HG03457 (cell line): ENCODE data around the gene PIM3.
A peak's percentile ranks its signal among the peaks of the same experiment; 100 is the strongest.

ENCODE experiments used
- ATAC-seq: cut with Tn5 transposase; IDR thresholded peaks from one replicate; pipeline ENCODE4 v1.9.1; 2021; ENCODE audit warnings: moderate number of reproducible peaks; ENCODE audit not compliant: unreplicated experiment

PIM3 gene

DNA sequence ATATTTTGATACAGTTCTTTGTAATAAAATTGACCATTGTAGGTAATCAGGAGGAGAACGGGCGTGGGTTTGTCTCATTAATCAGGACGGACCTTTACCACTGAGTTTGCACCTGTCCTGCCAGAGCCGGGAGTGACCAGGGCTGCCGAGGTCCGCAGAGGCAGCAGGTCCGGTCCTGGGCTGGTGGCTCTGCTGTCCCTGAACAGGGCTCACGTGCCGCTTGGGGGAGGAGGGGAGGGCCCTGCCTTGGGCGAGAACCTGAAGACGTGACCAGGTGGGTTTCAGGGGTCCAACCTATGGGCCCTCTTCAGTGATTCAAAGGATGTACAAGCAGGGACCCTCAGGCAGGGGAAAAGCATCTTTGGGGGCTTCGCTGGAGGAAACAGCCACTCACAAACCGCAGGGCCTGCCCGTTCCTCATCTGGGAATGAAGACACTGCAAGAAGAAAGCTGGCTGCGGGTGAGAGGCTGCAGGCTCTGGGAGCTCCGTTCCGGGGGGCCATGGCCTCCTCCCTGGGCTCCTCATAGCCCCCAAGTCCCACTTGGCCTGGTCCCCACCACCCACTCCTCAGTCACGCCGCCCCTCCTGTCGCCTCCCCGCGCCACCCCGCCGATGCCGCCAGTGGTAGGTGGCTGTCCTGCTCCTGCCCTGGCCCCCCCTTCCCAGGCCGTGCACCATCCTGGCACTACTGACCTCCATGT lies 32.9 kb upstream of the PIM3 start:
- ATAC-seq: no peak

DNA sequence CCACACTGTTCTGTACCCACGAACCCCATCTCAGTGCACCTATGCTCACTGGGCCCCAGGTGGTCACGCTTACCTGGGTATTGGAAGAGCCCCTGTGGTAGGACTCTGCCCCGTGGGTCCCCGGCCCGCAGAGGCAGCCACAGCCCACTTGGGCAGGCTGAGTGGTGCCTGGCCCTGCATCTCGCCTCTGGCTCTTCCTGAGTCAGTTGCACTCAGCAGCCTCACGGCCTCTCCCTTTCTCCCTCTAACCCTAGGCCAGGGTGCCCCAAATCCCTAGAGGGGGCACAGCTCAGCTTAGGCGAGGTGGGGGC lies 32.4 kb upstream of the PIM3 start:
- ATAC-seq: no peak

DNA sequence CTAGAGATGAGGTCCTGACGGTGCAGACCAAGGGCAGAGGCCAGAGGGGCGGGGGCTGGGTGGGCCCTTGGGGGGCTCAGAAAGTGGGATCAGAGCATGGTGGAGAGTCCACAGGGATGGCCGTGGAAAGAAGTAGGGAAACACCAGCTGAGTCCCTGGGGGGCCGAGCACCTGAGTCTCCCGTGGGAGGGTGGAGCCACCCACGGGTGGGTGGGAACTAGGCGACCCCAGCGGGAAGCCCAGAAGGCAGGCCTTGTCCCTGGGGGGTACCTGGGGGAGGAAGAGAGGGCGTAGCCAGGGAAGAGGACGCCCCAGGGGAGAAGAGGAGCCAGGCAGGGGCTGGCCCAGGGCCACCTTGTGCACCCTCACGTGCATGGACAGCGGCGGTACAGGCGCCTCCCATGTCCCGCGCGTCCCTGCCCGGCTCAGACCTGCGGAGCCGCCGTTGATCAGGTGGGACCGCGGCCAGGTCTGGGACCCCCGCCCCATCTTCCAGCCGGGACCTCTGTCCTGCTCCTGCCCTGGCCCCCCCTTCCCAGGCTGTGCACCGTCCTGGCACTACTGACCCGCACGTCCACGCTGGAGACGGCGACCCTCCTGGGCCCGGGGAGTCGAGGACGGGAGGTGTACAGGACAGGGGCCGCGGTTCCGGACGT lies 31.9 kb upstream of the PIM3 start:
- no peak for ATAC-seq

DNA sequence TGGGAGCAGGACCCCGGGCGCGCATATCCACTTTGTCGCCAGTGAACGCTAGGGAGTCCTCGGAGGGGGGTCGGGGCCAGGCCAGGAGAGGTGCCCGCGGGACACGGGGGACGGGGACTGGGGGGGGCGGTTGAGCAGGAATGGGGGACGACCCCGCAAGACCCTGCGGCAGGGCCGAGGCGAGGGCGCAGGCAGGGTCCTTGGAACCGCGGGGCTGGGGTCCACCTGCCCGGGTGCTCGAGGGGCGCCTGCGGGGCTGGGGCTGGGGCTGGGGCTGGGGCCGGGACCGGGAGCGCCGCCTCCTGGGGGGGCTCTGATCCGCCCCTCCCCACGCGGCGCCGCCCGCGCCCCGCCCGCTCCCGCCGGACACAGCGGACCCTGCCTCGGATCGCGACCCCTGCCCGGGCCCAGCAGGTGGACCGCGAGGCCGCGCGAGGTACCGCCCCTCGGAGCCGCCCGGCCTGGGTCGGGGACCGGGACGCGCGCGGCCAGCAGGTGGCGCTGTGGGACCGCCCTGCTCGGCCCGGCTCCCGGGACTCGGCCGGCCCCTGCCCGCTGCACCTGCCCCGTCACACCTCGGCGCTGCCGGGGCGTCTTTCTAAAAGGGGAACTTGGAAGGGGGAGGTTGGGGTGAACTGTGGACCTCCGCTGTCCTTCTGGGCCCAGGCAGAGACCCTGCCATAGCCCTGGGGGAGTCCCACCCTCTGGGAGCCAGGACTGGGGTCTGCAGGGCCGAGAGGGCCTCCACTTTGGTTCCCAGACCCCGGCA lies 31.2 kb upstream of the PIM3 start:
- ATAC-seq: no peak

DNA sequence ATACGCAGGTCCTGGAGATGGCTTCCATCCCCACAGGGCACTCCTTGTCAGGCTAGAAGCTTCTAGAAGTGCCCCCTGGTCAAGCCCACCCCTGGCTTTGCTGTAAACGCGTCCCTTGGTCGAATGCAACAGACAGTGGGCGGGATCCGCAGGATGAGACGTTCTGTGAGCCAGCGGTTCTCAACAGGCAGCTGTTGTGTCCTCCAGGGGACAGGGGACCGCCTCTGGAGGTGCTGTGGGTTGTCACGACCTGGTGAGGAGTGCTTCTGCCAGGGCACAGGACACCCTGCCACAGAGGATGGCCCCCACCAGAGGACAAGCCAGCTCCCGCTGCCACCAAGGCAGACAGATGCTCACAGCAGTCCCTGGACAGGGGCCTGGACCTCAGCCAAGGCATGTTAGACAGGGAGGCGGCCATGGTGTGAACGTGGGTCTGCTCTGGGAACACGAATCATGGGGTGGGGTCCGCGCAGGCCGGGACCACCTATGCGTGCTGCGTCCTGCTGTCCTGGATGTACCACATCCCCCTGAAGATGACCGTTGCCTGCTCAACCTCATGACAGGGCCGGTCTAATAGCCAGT lies 30.5 kb upstream of the PIM3 start:
- no peak for ATAC-seq

GRCh38 chr22:49930596-49931412 lies 29.8 kb upstream of the PIM3 start:
- ATAC-seq: no peak

- no peak for ATAC-seq
These were observed 27.1 kb upstream of the PIM3 start for GRCh38 chr22:49933236-49934159.

- ATAC-seq: no peak
These were observed 26.2 kb upstream of the PIM3 start for GRCh38 chr22:49934160-49934890.

- ATAC-seq: no peak
These were observed 25.5 kb upstream of the PIM3 start for GRCh38 chr22:49934891-49935557.

- ATAC-seq: no peak
These were observed 25.0 kb upstream of the PIM3 start for GRCh38 chr22:49935561-49935960.

GRCh38 chr22:49936018-49936972 lies 24.3 kb upstream of the PIM3 start:
- ATAC-seq: peak; percentile 59

DNA sequence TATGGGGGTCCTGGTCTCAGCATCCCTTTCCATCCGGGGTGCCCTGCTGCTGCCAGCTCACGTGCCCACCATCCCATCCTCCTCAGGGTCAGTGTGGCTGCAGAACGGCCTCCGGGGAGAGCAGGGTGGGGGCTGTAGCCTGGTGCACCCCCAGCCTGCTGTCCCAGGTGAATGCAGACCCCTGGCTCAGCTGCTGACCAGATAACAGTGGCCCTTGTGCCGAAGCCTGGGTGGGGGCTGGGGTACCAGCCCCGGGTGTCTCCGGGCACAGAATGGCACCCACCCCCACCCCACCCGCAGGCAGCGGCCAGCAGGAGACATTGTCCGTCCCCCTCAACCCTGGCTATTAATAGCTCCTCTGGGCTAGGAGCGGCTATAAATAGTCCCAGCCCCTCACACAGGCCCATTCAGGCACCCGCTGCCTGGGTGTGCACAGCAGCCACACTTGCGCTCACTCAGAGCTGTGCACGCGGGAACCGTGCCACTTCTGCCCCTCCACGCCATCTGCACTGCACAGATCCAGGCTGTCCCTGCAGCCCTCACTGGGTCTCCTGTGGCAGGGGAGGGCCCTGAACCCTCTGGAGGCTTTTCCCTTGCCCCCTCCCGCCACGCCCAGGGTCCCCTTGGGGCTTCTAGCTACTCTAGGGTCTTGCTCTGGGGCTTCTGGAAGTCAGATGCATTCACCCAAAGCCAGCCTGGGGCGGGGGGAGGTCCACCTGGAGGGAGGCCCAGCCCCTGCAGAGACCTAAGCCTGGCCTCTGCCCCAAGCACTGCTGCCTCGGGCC lies 23.4 kb upstream of the PIM3 start:
- no peak for ATAC-seq

DNA sequence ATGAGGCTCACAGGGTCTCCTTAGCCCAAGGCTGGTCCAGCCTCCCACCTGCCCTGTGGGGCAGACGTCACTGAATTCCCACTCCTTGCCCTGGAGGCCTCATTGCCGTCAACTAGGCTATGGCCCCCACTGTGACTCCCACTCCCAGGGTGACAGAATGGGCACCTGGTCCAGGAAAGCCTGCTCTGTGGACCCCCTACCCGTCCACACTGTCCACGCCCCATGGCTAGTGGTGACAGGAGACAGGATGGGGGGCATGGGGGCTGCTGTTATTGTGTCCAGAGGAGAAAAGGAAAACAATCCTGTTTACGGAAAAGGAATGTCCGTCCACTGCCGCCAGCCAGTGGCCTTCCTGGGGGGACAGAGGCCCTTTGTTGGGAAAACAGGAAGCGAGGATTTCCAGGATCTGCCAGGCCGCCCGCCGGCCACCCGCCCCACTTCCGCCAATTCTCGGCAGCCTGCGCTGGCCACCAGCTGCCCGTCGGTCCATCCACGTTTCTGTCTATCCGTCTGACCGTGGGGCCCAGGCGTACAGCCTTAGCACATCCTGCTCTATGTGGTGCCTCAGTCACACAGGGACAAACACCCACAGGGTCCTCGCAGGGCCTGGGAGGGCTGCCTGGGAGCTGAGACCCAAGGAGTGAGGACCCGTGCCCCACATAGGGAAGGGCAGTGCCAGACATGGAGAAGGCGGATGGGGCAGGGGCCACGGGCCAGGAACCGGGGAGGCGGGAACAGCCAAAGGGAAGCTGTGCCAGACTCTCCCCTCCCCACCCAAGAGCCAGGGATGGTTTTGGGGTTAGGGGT lies 22.6 kb upstream of the PIM3 start:
- no peak for ATAC-seq

DNA sequence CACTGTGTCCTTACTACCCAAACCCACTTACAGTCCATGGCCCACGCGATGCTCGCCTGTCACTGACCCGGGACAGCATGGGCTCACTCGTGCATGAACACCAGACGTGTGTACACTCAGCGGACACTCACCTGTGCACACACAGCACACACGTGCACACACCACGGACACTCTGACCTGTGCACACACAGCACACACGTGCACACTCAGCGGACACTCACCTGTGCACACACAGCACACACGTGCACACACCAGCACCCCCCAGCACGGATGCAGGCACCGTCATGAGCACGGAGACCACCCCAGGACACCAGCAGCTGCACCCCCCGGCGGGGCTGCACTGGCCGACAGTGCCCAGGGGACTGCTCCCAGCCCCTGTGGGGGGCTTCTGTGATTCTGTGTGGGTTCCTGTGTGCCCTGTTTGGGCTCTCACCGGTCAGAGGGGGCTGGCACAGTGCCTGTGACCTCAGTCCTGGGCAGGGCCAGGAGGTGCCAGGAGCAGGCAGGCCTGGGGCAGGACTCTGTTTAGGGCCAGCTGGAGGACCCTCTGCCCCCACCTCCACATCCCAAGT lies 21.9 kb upstream of the PIM3 start:
- ATAC-seq: no peak

- ATAC-seq: no peak
These were observed 18.9 kb upstream of the PIM3 start for GRCh38 chr22:49941507-49942316.
